GM18505 (cell line): ENCODE measurements around the gene MARCHF10.

Experiments
- ATAC-seq: cut with Tn5 transposase; IDR thresholded peaks from one replicate; pipeline ENCODE4 v1.9.1; 2021; ENCODE audit not compliant: unreplicated experiment
- POLR2A ChIP-seq: IDR thresholded peaks from 4 replicates; pipeline ENCODE4 v1.6.1; 2011; ENCODE audit warnings: borderline replicate concordance; ENCODE audit not compliant: insufficient read depth, insufficient read length; ENCODE audit errors: extremely low read depth

Gene MARCHF10

GRCh38 chr17:62741290-62741689 lies 66.8 kb downstream of the MARCHF10 start:
- ATAC-seq = no peak
- TF ChIP-seq POLR2A = no peak

- no peak for ATAC-seq
- TF ChIP-seq POLR2A = no peak
These were observed 68.3 kb downstream of the MARCHF10 start for GRCh38 chr17:62739645-62740388.

DNA sequence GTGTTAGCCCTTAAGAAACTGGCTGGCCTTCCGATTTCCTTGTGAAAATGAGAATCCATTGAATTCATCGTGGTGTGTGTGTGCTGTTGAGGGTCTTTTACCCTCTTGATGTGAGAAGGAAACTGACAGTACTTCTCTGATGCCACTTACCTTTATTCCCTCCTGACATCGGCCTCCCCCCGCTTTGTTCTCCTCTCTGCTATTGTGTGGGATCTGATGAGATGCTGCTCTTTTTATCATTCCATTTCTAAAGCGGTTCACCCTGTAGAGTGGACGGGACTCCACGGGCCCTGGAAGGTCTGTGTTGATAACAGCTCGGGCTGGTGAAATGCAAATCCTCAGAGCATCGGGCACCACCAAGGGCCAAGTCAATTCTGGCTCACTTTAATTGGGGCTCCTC lies 69.8 kb downstream of the MARCHF10 start:
- no peak for TF ChIP-seq POLR2A
- no peak for ATAC-seq

DNA sequence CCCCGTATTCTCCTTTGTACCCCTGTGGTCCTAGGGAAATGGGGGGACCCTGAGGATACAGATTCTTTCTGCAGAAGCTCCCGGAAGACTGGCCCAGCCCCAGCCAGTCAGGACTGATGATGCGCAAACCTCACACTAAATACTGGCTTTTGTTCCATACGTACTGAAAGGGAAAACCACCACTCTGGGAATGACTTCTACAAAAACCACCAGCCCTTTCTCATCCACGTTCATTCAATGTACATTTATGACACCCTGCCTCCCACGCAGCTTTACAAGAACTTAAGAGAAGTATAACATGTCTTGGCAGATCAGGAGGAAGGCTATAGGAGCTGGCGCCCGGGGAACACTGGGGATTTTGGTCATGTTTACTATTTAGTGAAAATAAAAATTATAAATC lies 70.6 kb downstream of the MARCHF10 start:
- ATAC-seq = no peak
- no peak for TF ChIP-seq POLR2A

DNA sequence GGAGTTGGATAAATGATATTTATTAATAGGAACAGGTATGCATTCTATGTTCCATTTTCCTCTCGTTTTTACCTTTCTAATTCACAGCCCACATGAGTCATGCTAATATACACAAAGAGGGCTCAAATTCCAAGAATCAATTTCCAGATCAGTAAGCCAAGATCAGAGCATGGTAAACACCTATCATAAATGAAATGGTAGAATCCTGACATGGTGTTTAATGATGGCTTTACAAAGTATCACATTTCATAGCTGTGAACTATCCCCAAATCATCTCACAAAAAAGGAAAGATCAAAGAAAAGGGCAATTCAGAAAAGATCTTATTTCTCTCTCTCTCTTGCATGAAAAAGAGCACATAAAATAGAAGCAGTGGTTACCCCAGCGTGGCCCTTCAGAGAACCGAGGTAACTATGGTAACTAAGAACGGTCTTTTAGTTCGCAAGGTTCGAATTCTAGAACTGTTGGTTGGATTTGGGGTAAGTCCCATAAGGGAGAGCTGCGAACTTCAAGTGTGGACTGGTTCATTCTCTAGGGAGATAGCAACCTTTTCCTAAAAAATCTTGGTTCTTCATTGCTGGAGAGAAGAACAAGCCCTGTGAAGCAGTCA lies 73.0 kb downstream of the MARCHF10 start:
- no peak for ATAC-seq
- no peak for TF ChIP-seq POLR2A

DNA sequence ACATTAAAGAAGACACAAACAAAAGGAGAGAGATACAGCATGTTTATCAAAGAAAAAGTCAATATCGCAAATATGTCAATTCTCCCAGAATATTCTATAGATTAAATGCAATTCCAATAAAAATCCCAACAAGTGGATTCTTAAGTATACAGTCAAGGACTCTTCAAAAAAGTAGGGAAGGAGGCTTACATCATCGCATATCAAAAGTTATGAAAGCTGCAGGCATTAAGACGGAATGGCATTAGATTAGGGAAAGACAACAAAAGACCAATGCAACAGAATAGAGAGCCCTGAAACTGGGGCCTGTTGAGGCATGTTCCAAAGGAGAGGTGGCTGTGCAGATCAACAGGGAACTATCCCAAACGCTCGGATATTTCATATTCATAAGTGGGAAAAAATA lies 76.0 kb downstream of the MARCHF10 start:
- TF ChIP-seq POLR2A = no peak
- no peak for ATAC-seq

- ATAC-seq = no peak
- TF ChIP-seq POLR2A = no peak
These were observed 80.0 kb downstream of the MARCHF10 start for GRCh38 chr17:62727916-62728672.

- ATAC-seq = no peak
- TF ChIP-seq POLR2A = no peak
These were observed 82.3 kb downstream of the MARCHF10 start for GRCh38 chr17:62725791-62726249.

DNA sequence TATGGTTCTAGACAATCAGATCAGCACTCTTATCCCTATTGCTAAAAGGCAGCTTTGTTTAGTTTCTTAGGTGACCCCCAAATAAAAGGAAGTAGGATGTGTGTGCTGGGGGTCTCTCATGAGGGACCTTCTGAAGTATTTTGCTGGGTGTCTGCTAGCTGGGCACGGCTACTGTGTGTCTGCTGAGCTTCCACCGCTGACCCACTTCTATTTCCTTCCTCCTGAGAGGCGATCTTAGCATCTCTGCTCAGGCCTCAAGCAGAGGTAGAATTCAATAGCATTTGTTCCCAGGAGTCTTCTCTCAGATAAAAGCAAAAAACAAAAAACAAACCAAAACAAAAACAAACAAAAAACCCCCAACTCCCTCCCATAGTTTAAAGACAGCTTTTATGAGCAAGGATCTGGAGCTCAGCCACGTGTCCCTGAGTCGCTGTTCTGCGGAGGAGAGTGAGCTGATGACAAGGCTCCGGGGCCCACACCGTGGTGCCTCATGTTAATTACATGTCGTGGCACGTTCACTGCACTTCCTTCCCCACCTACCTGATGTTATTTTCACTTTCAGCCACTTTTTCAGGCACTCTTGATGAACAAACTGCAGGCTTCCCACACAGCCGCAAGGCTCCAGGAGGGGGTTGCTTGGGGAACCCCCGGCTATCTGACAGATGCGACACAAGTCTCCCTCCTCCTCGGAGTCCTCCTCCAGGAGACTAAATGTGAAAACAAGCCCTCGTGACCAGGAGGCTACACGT lies 83.5 kb downstream of the MARCHF10 start:
- no peak for TF ChIP-seq POLR2A
- ATAC-seq = peak; percentile 91

DNA sequence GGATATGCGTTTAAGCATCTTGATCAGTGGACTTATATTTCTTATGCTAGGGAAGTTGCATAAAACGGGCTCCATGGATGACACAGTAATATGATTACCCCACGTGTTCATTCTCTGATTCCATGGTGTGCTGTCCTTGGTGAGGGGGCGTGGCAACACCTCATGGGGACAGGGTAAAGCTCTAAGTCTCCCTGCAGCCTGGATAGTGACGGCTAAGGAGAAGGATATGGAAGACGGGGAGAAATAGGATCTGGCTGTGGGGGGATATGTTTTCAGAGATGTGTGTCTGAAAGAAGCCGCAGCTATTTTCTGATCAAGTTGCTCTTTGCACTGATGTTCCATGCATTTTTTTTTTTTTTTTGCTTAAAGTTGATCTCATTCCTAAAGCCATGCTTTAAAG lies 84.3 kb downstream of the MARCHF10 start:
- no peak for ATAC-seq
- TF ChIP-seq POLR2A = no peak

DNA sequence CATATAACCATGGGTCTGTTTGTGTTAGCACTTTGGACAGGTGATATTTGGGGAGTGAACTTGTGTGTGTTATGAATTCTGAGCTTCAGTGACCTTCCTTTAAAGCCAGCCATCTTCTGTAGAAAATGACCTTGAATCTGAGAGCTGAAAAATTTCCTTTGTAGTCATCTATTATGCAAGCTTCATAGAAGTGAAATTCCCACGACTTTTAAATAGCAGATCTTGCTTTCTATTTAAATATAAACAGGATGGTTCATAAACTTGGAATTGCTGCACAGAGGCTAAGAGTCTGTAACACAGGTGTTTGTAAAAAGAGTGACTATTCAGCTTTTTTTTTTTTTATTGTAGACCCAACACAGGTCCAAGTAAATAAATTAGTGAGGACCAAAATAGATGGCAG lies 85.5 kb downstream of the MARCHF10 start:
- no peak for ATAC-seq

DNA sequence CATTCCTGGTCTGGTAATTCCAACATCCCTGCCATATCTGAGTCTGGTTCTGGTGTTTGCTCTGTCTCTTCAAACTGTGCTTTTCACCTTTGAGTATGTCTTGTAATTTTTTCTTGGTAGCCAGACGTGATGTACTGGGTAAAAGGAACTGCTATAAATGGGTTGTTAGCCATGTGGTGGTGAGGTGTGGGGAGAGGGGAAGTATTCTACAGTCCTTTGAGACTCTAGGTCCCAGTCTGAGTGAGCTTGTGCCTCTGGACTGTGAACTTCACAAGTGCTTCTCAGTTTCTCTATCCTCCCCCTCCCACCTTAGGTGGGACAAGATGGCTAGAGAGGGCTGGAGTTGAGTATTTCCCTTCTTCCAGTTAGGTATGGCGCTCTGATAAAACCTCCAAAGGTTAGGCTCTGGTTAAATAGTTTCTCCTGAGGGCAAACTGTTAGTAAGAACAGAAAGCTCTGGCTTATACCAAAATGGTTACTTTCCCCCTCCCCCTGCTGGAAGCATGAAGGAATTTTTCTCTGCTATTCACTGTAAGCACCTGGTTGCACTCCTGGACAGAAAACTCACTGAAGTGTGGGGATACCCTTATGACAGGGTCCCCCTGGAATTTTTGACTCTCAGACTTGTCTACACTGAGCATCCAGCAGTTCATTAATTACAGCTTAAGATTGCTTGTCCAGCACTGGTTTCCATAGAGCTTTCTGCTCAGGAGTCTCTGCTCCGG lies 87.8 kb downstream of the MARCHF10 start:
- no peak for ATAC-seq
- TF ChIP-seq POLR2A = no peak

More for the DNA sequence above, 85.5 kb downstream of the MARCHF10 start:
- no peak for TF ChIP-seq POLR2A

- no peak for TF ChIP-seq POLR2A
- no peak for ATAC-seq
These were observed 88.5 kb downstream of the MARCHF10 start for GRCh38 chr17:62719586-62719985.

DNA sequence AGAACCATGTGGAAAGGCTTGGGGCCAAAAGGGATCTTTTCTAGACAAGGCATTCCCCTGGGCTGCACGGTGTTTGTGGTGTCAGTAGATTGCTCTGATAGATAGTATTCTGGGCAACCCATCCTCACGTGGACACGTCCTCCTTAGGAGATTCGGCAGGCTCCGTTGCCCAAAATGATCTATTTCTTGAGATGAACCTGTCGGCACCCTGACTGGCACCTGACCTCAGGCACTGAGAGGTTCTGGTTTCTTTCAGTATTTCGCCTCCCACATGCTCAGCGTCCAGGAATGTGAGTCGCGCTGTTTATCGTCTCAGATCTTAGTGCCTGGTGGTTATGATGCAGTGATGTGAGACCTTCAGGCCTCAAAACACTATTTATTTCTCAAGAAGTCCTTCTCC lies 89.7 kb downstream of the MARCHF10 start:
- ATAC-seq = no peak
- TF ChIP-seq POLR2A = no peak
